C4-2B (cell line): Measurements from ENCODE around the gene TSPAN15.

ENCODE experiments used
- ZFX ChIP-seq: fragments of 450-650 bp; IDR thresholded peaks from 2 replicates; pipeline ENCODE4 v1.6.1; 2017
- TF ChIP-seq, protein P1 (sequence below): fragments of 450-650 bp; conservative IDR thresholded peaks from 2 replicates; pipeline ENCODE4 v1.5.1; 2017; ENCODE audit warnings: mild to moderate bottlenecking

DNA sequence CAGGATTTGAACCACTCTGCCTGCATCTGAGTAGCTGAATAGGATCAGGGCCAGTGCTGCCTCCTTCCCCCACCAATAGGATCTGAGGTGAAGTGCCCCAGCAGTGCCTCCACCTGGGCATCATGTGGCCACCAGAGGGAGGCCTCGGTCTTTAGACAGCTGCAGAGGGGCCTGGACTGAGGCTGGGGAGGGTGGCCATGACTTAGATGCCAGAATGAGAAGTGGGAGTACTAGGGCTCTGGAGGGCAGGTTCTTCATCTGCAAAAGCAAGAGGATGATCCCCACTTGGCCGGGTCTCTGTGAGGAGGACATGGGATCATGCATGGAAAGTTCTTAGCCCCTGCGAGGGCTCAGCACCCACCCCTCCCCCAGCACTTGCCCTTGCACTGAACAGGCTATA is 65.1 kb downstream of the TSPAN15 start:
- TF ChIP-seq, protein P1, sequence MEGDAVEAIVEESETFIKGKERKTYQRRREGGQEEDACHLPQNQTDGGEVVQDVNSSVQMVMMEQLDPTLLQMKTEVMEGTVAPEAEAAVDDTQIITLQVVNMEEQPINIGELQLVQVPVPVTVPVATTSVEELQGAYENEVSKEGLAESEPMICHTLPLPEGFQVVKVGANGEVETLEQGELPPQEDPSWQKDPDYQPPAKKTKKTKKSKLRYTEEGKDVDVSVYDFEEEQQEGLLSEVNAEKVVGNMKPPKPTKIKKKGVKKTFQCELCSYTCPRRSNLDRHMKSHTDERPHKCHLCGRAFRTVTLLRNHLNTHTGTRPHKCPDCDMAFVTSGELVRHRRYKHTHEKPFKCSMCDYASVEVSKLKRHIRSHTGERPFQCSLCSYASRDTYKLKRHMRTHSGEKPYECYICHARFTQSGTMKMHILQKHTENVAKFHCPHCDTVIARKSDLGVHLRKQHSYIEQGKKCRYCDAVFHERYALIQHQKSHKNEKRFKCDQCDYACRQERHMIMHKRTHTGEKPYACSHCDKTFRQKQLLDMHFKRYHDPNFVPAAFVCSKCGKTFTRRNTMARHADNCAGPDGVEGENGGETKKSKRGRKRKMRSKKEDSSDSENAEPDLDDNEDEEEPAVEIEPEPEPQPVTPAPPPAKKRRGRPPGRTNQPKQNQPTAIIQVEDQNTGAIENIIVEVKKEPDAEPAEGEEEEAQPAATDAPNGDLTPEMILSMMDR = no peak
- TF ChIP-seq ZFX = no peak
